ENCODE measurements around the gene COG6.

DNA sequence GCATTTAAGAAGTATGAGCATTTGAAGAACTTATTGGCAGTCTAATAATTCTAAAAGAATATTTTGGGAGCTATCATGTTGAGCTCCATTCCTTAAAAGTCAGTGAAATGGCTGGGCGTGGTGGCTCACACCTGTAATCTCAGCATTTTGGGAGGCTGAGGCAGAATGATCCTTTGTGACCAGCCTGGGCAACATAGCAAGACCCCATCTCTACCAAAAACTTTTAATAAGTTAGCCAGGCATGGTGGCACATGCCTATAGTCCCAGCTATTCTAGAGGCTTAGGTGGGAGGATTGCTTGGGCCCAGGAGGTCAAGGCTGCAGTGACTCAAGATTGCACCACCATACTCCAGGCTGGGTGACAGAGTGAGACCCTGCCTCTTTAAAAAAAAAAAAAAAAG lies 8.0 kb downstream of the COG6 start:
- no peak for TF ChIP-seq EZH2 (IDR thresholded peaks at IDR 0.05; ENCODE audit: borderline replicate concordance, low read length)
- TF ChIP-seq, protein P1, sequence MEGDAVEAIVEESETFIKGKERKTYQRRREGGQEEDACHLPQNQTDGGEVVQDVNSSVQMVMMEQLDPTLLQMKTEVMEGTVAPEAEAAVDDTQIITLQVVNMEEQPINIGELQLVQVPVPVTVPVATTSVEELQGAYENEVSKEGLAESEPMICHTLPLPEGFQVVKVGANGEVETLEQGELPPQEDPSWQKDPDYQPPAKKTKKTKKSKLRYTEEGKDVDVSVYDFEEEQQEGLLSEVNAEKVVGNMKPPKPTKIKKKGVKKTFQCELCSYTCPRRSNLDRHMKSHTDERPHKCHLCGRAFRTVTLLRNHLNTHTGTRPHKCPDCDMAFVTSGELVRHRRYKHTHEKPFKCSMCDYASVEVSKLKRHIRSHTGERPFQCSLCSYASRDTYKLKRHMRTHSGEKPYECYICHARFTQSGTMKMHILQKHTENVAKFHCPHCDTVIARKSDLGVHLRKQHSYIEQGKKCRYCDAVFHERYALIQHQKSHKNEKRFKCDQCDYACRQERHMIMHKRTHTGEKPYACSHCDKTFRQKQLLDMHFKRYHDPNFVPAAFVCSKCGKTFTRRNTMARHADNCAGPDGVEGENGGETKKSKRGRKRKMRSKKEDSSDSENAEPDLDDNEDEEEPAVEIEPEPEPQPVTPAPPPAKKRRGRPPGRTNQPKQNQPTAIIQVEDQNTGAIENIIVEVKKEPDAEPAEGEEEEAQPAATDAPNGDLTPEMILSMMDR (conservative IDR thresholded peaks at IDR 0.05 in 1 of 2, IDR thresholded peaks at IDR 0.05 in 1 of 2; ENCODE audit: extremely low read depth in 1 of 2, insufficient read depth in 1 of 2, low read depth in 1 of 2, low read length in 2 of 2): no peak

All from mammary epithelial cell (primary cell).